Natural killer cell (primary cell): ENCODE measurements around the gene MKS1. TPM values are rescaled to one million over a fixed set of nuclear protein-coding genes. Genes with fewer than 3 reads are reported as not detected.

Experiments used
- ATAC-seq, 3 donors: fragments of 150-1000 bp in 2 of 3; fragments of 200-7000 bp in 1 of 3; cut with Tn5 transposase; 1 replicate in 1 of 3; 2 replicates in 2 of 3; pipeline ENCODE4 v1.10.0; 2021; ENCODE audit warnings: mild to moderate bottlenecking in 2 of 3, moderate library complexity in 2 of 3
- DNase-seq, 2 donors: peaks; one replicate each; pipeline versions ENCODE4 v3.0.0 to v3.0.0-alpha.2; 2013 to 2021; ENCODE audit warnings: mixed read lengths in 1 of 2
- H3K27ac ChIP-seq: one replicate; pipeline ENCODE4 v1.5.1; 2013; ENCODE audit warnings: mild to moderate bottlenecking, low read length
- H3K27me3 ChIP-seq: one replicate; pipeline ENCODE4 v1.6.1; 2013; ENCODE audit warnings: low read length; ENCODE audit not compliant: control insufficient read depth, insufficient read depth
- H3K36me3 ChIP-seq: one replicate; pipeline ENCODE4 v1.6.1; 2013; ENCODE audit warnings: low read length; ENCODE audit not compliant: control insufficient read depth, insufficient read depth
- H3K4me1 ChIP-seq: one replicate; pipeline ENCODE4 v1.6.1; 2013; ENCODE audit warnings: low read length; ENCODE audit not compliant: control insufficient read depth, insufficient read depth
- H3K4me3 ChIP-seq: one replicate; pipeline ENCODE4 v1.5.1; 2013; ENCODE audit warnings: low read length
- H3K9me3 ChIP-seq: one replicate; pipeline ENCODE4 v1.6.1; 2013; ENCODE audit warnings: low read length; ENCODE audit not compliant: control insufficient read depth, insufficient read depth
- H3K27ac Mint-ChIP-seq, 2 donors: one replicate each; pipeline ENCODE4 v1.8.0; 2022; ENCODE audit warnings: mild to moderate bottlenecking in 2 of 2, mixed read lengths in 2 of 2, moderate library complexity in 1 of 2
- H3K27me3 Mint-ChIP-seq, 2 donors: one replicate each; pipeline ENCODE4 v1.8.0; 2022; ENCODE audit warnings: low read depth in 2 of 2, mixed read lengths in 2 of 2
- H3K36me3 Mint-ChIP-seq: one replicate; pipeline ENCODE4 v1.8.0; 2022; ENCODE audit warnings: mixed read lengths
- H3K4me1 Mint-ChIP-seq, 2 donors: one replicate each; pipeline ENCODE4 v1.8.0; 2022; ENCODE audit warnings: mixed read lengths in 2 of 2
- H3K4me3 Mint-ChIP-seq: one replicate; pipeline ENCODE4 v1.8.0; 2022; ENCODE audit warnings: mild to moderate bottlenecking, moderate library complexity, mixed read lengths
- H3K9me3 Mint-ChIP-seq, 2 donors: one replicate each; pipeline ENCODE4 v1.8.0; 2022; ENCODE audit warnings: mixed read lengths in 2 of 2
- CTCF ChIP-seq: fragments of 200-600 bp; IDR thresholded peaks from one replicate; pipeline ENCODE4 v1.8.0; 2022; ENCODE audit warnings: antibody characterized with exemption
- WGBS: methylation state at CpG from one replicate; pipeline ENCODE4 v1.1.7; 2013; ENCODE audit warnings: missing lambda C conversion rate; ENCODE audit not compliant: insufficient coverage; 5-methylcytosine and 5-hydroxymethylcytosine counted together
- intact Hi-C: fragments of 100-400 bp; cut with micrococcal nuclease; formaldehyde crosslinking; loops from one replicate; pipeline ENCODE4 v1.14.2; 2022
- total RNA-seq, 4 donors: library from RNA; stranded (reverse); fragments of 120-200 nt in 1 of 4; gene quantifications; one replicate each; pipeline versions ENCODE4 v1.2.3 to v1.2.4, GENCODE V29; 2013 to 2022

The MKS1 gene
- total RNA-seq, 3 donors from 2014 or later (not counting 1 experiment from before 2014, with no cell fraction given): 4.5 to 10.7 (median 8.5) TPM

- Histone ChIP-seq H3K4me1 (peaks cover 8% of the 10 kb centered on the region), H3K27ac (no peak overlapping the region), H3K27me3 (peaks cover 2% of the 10 kb centered on the region), H3K36me3 (no peaks in the 10 kb centered on the region), H3K4me3 (no peak overlapping the region), H3K9me3 (no peaks in the 10 kb centered on the region)
- H3K36me3 Mint-ChIP-seq: no peaks in the 10 kb centered on the region
- H3K27me3 Mint-ChIP-seq: peaks cover 30 to 55% of the 10 kb centered on the region in 2 donors
- 21% methylated on average over 4 of the region's 4 CpGs for WGBS
- no peaks in the 10 kb centered on the region for H3K9me3 Mint-ChIP-seq
- H3K27ac Mint-ChIP-seq: no peak overlapping the region
- no peak for TF ChIP-seq CTCF
- ATAC-seq: no peak
- no peak overlapping the region for H3K4me3 Mint-ChIP-seq
- intact Hi-C loops: no loop called here
- H3K4me1 Mint-ChIP-seq: peaks cover 0 to under 1% of the 10 kb centered on the region in 2 donors
- no peak for DNase-seq
Observed at GRCh38 chr17:58242171-58242784, 23.2 kb upstream of the MKS1 start.

GRCh38 chr17:58239987-58240386, 20.9 kb upstream of the MKS1 start:
- no peaks in the 10 kb centered on the region for H3K9me3 ChIP-seq
- H3K27ac ChIP-seq: no peak overlapping the region
- Mint-ChIP-seq H3K9me3 (no peaks in the 10 kb centered on the region), H3K36me3 (no peaks in the 10 kb centered on the region), H3K27ac (no peak overlapping the region), H3K4me3 (no peak overlapping the region), H3K4me1 (no peaks in the 10 kb centered on the region), H3K27me3 (peaks cover 37 to 68% of the 10 kb centered on the region in 2 donors)
- intact Hi-C loops: no loop called here
- H3K36me3 ChIP-seq: no peaks in the 10 kb centered on the region
- WGBS: 49% methylated on average over 1 of the region's 1 CpG
- no peak overlapping the region for H3K4me3 ChIP-seq
- no peak for DNase-seq
- H3K4me1 ChIP-seq: no peaks in the 10 kb centered on the region
- peaks cover 2% of the 10 kb centered on the region for H3K27me3 ChIP-seq
- no peak for TF ChIP-seq CTCF
- ATAC-seq: no peak

- Histone ChIP-seq H3K9me3 (no peaks in the 10 kb centered on the region), H3K27ac (no peak within 1 kb of the TSS), H3K27me3 (peaks cover 2% of the 10 kb centered on the region), H3K4me3 (no peak within 1 kb of the TSS), H3K4me1 (peaks cover 3% of the 10 kb centered on the region), H3K36me3 (no peaks in the 10 kb centered on the region)
- 84% methylated on average over 5 of the region's 5 CpGs for WGBS
- intact Hi-C loops: no loop called here
- H3K4me1 Mint-ChIP-seq: no peaks in the 10 kb centered on the region
- no peaks in the 10 kb centered on the region for H3K9me3 Mint-ChIP-seq
- no peak for TF ChIP-seq CTCF
- H3K27ac Mint-ChIP-seq: no peak within 1 kb of the TSS
- no peak within 1 kb of the TSS for H3K4me3 Mint-ChIP-seq
- no peak for DNase-seq
- no peaks in the 10 kb centered on the region for H3K36me3 Mint-ChIP-seq
- peaks cover 31 to 66% of the 10 kb centered on the region in 2 donors for H3K27me3 Mint-ChIP-seq
- no peak for ATAC-seq
Observed at GRCh38 chr17:58238147-58238634, 19.1 kb upstream of the MKS1 start, which contains the start of gene LPO. LPO (plus strand) TSS chr17:58238584; CDS start chr17:58242980, 4,396 bp downstream.

- no peak overlapping the region for H3K27ac ChIP-seq
- no peaks in the 10 kb centered on the region for H3K9me3 ChIP-seq
- Mint-ChIP-seq H3K9me3 (no peaks in the 10 kb centered on the region), H3K36me3 (no peaks in the 10 kb centered on the region), H3K4me3 (no peak overlapping the region), H3K27ac (no peak overlapping the region), H3K4me1 (no peaks in the 10 kb centered on the region), H3K27me3 (peaks cover 23 to 56% of the 10 kb centered on the region in 2 donors)
- H3K36me3 ChIP-seq: no peaks in the 10 kb centered on the region
- intact Hi-C loops: no loop called here
- 94% methylated on average over 2 of the region's 2 CpGs for WGBS
- H3K4me3 ChIP-seq: no peak overlapping the region
- ATAC-seq (no peak), DNase-seq (no peak)
- H3K4me1 ChIP-seq: peaks cover 17% of the 10 kb centered on the region
- TF ChIP-seq CTCF: no peak
- H3K27me3 ChIP-seq: peaks cover under 1% of the 10 kb centered on the region
Observed at GRCh38 chr17:58236394-58236793, 17.3 kb upstream of the MKS1 start.
